ENCODE measurements around the gene NTSR1. TPM values are rescaled to one million over a fixed set of nuclear protein-coding genes. Genes with fewer than 3 reads are reported as not detected.

Gene NTSR1
- polyA plus RNA-seq, 1 donor from 2014 or later = 0.05 TPM

DNA sequence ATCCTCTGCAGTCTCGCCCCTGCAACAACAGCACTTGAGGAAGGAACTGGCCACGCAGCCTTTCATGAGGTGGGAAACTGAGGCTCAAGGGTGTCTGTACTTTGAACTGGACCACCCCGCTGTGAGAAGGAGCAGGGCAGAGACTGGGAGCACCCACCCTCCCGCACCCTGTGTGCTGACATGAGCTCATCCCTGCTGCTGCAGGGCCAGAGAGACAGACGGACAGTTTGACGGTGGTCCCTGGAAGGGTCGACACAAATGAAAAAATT lies 70.7 kb downstream of the NTSR1 start:
- H3K79me2 ChIP-seq (replicated peaks; ENCODE audit: insufficient read depth, low read length) = no peaks in the 10 kb centered on the region
- no peak overlapping the region for H3K4me2 ChIP-seq (ENCODE audit: low read length)
- H3K27me3 ChIP-seq (ENCODE audit: insufficient read depth, low read depth, low read length) = no peaks in the 10 kb centered on the region
- H3K4me3 ChIP-seq (ENCODE audit: low read length) = no peak overlapping the region
- H3K36me3 ChIP-seq (ENCODE audit: insufficient read depth, low read length) = no peaks in the 10 kb centered on the region
- no peak for TF ChIP-seq SMC3 (conservative IDR thresholded peaks at IDR 0.05; ENCODE audit: poor library complexity)
- no peak for TF ChIP-seq EZH2 (IDR thresholded peaks at IDR 0.05; ENCODE audit: borderline replicate concordance, insufficient read depth, low read length, poor library complexity, severe bottlenecking)
- TF ChIP-seq RAD21 (conservative IDR thresholded peaks at IDR 0.05) = no peak
- TF ChIP-seq, protein P1, sequence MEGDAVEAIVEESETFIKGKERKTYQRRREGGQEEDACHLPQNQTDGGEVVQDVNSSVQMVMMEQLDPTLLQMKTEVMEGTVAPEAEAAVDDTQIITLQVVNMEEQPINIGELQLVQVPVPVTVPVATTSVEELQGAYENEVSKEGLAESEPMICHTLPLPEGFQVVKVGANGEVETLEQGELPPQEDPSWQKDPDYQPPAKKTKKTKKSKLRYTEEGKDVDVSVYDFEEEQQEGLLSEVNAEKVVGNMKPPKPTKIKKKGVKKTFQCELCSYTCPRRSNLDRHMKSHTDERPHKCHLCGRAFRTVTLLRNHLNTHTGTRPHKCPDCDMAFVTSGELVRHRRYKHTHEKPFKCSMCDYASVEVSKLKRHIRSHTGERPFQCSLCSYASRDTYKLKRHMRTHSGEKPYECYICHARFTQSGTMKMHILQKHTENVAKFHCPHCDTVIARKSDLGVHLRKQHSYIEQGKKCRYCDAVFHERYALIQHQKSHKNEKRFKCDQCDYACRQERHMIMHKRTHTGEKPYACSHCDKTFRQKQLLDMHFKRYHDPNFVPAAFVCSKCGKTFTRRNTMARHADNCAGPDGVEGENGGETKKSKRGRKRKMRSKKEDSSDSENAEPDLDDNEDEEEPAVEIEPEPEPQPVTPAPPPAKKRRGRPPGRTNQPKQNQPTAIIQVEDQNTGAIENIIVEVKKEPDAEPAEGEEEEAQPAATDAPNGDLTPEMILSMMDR (IDR thresholded peaks at IDR 0.05; ENCODE audit: poor library complexity, severe bottlenecking) = no peak
- TF ChIP-seq EP300 (conservative IDR thresholded peaks at IDR 0.05; ENCODE audit: poor library complexity, severe bottlenecking) = no peak
- no peak for TF ChIP-seq TAF1 (IDR thresholded peaks at IDR 0.05; ENCODE audit: low read depth)
- TF ChIP-seq MXI1 (conservative IDR thresholded peaks at IDR 0.05; ENCODE audit: poor library complexity, severe bottlenecking) = no peak
- TF ChIP-seq, protein P2, sequence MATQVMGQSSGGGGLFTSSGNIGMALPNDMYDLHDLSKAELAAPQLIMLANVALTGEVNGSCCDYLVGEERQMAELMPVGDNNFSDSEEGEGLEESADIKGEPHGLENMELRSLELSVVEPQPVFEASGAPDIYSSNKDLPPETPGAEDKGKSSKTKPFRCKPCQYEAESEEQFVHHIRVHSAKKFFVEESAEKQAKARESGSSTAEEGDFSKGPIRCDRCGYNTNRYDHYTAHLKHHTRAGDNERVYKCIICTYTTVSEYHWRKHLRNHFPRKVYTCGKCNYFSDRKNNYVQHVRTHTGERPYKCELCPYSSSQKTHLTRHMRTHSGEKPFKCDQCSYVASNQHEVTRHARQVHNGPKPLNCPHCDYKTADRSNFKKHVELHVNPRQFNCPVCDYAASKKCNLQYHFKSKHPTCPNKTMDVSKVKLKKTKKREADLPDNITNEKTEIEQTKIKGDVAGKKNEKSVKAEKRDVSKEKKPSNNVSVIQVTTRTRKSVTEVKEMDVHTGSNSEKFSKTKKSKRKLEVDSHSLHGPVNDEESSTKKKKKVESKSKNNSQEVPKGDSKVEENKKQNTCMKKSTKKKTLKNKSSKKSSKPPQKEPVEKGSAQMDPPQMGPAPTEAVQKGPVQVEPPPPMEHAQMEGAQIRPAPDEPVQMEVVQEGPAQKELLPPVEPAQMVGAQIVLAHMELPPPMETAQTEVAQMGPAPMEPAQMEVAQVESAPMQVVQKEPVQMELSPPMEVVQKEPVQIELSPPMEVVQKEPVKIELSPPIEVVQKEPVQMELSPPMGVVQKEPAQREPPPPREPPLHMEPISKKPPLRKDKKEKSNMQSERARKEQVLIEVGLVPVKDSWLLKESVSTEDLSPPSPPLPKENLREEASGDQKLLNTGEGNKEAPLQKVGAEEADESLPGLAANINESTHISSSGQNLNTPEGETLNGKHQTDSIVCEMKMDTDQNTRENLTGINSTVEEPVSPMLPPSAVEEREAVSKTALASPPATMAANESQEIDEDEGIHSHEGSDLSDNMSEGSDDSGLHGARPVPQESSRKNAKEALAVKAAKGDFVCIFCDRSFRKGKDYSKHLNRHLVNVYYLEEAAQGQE (IDR thresholded peaks at IDR 0.05; ENCODE audit: borderline replicate concordance) = no peak
- TF ChIP-seq POLR2AphosphoS5 (IDR thresholded peaks at IDR 0.05) = no peak
- no peak overlapping the region for H2AFZ ChIP-seq (ENCODE audit: low read depth, low read length)
- H3K27ac ChIP-seq (ENCODE audit: low read length) = no peak overlapping the region
- no peaks in the 10 kb centered on the region for H3K9me2 ChIP-seq (ENCODE audit: insufficient read depth, low read length)
- no peak overlapping the region for H3K9ac ChIP-seq (ENCODE audit: low read length)
- no peaks in the 10 kb centered on the region for H3F3A ChIP-seq (ENCODE audit: insufficient read depth, low read length, poor library complexity, severe bottlenecking)
- no peaks in the 10 kb centered on the region for H3K9me3 ChIP-seq (ENCODE audit: low read length)
- no peaks in the 10 kb centered on the region for H4K20me1 ChIP-seq (ENCODE audit: insufficient read depth)

DNA sequence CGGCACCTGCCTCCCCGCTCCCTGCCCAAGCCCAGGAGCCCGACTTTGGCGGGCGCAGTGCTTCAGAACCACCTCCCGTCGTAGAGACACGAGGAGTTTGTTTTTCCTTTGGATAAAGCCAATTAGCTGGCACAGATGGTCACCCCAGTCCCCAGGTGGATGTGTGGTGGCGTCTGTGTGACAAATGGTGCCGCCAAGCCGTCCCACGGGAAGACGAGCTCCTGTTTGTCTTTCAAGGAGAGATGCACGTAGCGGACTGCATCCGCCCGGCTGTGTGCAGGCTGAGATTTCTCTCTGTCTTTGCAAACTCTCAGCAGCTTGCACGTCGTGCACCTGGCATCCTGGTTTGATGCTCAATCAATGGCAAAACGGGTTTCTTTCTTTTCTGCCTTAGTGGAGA lies 71.6 kb downstream of the NTSR1 start:
- no peak overlapping the region for H3K27ac ChIP-seq (ENCODE audit: low read length)
- TF ChIP-seq EZH2 (IDR thresholded peaks at IDR 0.05; ENCODE audit: borderline replicate concordance, insufficient read depth, low read length, poor library complexity, severe bottlenecking) (no peak), POLR2AphosphoS5 (IDR thresholded peaks at IDR 0.05) (no peak), EP300 (conservative IDR thresholded peaks at IDR 0.05; ENCODE audit: poor library complexity, severe bottlenecking) (no peak), TAF1 (IDR thresholded peaks at IDR 0.05; ENCODE audit: low read depth) (no peak), SMC3 (conservative IDR thresholded peaks at IDR 0.05; ENCODE audit: poor library complexity) (no peak), RAD21 (conservative IDR thresholded peaks at IDR 0.05) (no peak), MXI1 (conservative IDR thresholded peaks at IDR 0.05; ENCODE audit: poor library complexity, severe bottlenecking) (no peak)
- TF ChIP-seq, protein P1 (IDR thresholded peaks at IDR 0.05; ENCODE audit: poor library complexity, severe bottlenecking) = no peak
- TF ChIP-seq, protein P2 (IDR thresholded peaks at IDR 0.05; ENCODE audit: borderline replicate concordance) = no peak
- no peaks in the 10 kb centered on the region for H3F3A ChIP-seq (ENCODE audit: insufficient read depth, low read length, poor library complexity, severe bottlenecking)
- no peak overlapping the region for H3K9ac ChIP-seq (ENCODE audit: low read length)
- H3K9me3 ChIP-seq (ENCODE audit: low read length) = no peaks in the 10 kb centered on the region
- H2AFZ ChIP-seq (ENCODE audit: low read depth, low read length) = no peak overlapping the region
- H3K9me2 ChIP-seq (ENCODE audit: insufficient read depth, low read length) = no peaks in the 10 kb centered on the region
- H3K4me3 ChIP-seq (ENCODE audit: low read length) = no peak overlapping the region
- no peaks in the 10 kb centered on the region for H3K36me3 ChIP-seq (ENCODE audit: insufficient read depth, low read length)
- no peaks in the 10 kb centered on the region for H3K79me2 ChIP-seq (replicated peaks; ENCODE audit: insufficient read depth, low read length)
- H3K4me2 ChIP-seq (ENCODE audit: low read length) = no peak overlapping the region
- no peaks in the 10 kb centered on the region for H4K20me1 ChIP-seq (ENCODE audit: insufficient read depth)
- H3K27me3 ChIP-seq (ENCODE audit: insufficient read depth, low read depth, low read length) = no peaks in the 10 kb centered on the region

Data from neural cell (in vitro differentiated cells).